HepG2 (cell line): ENCODE data around the gene ELL. TPM values are rescaled to one million over a fixed set of nuclear protein-coding genes. Genes with fewer than 3 reads are reported as not detected.
A peak's percentile ranks its signal among the peaks of the same experiment; 100 is the strongest.

Experiments
- CBFB ChIP-seq: sonication (generic); formaldehyde crosslinking; IDR thresholded peaks from 2 replicates; pipeline ENCODE4 v1.4.0; 2020; ENCODE audit warnings: missing genetic modification reagents
- CEBPB ChIP-seq: IDR thresholded peaks from 2 replicates; pipeline ENCODE4 v1.6.1; 2011; ENCODE audit warnings: low read depth, low read length, improper control_type of control experiment, borderline replicate concordance
- KLF11 ChIP-seq: IDR thresholded peaks from 2 replicates; pipeline ENCODE4 v1.6.1; 2016; ENCODE audit warnings: missing compliant biosample characterization
- MEIS1 ChIP-seq: sonication (generic); formaldehyde crosslinking; IDR thresholded peaks from 2 replicates; pipeline ENCODE4 v1.9.0; 2021; ENCODE audit warnings: mild to moderate bottlenecking, missing genetic modification reagents, moderate library complexity, borderline replicate concordance
- NR1H2 ChIP-seq: sonication (generic); formaldehyde crosslinking; IDR thresholded peaks from 2 replicates; pipeline ENCODE4 v1.8.1; 2022; ENCODE audit warnings: low read depth, missing genetic modification reagents, borderline replicate concordance
- PITX1 ChIP-seq: sonication (generic); formaldehyde crosslinking; IDR thresholded peaks from 2 replicates; pipeline ENCODE4 v1.5.1; 2020; ENCODE audit warnings: mild to moderate bottlenecking, missing genetic modification reagents
- RXRB ChIP-seq: IDR thresholded peaks from 2 replicates; pipeline ENCODE4 v1.6.1; 2016; ENCODE audit warnings: borderline replicate concordance, missing genetic modification reagents, missing compliant biosample characterization
- SPEN ChIP-seq: sonication (generic); formaldehyde crosslinking; IDR thresholded peaks from 2 replicates; pipeline ENCODE4 v1.5.1; 2020; ENCODE audit warnings: low read depth, mild to moderate bottlenecking, missing genetic modification reagents
- SSRP1 ChIP-seq: IDR thresholded peaks from 2 replicates; pipeline ENCODE4 v1.6.1; 2016; ENCODE audit warnings: control low read depth
- ZBTB38 ChIP-seq: sonication (generic); formaldehyde crosslinking; IDR thresholded peaks from 2 replicates; pipeline ENCODE4 v1.5.1; 2020; ENCODE audit warnings: mild to moderate bottlenecking, missing genetic modification reagents
- ZFP1 ChIP-seq: IDR thresholded peaks from 2 replicates; pipeline ENCODE4 v1.6.1; 2016
- ZNF337 ChIP-seq: sonication (generic); formaldehyde crosslinking; IDR thresholded peaks from 2 replicates; pipeline ENCODE4 v1.5.1; 2020; ENCODE audit warnings: missing genetic modification reagents, low read depth, mild to moderate bottlenecking, borderline replicate concordance
- ZNF850 ChIP-seq: sonication (generic); formaldehyde crosslinking; conservative IDR thresholded peaks from 2 replicates; pipeline ENCODE4 v1.9.0; 2021; ENCODE audit warnings: mild to moderate bottlenecking, missing genetic modification reagents
- polyA plus RNA-seq, 8 experiments: library from polyadenylated mRNA; depleted of rRNA in 3 of 8; stranded (reverse) in 7 of 8; unstranded in 1 of 8; fragments of >200 nt; fragmentation: Illumina TruSeq in 4 of 8; extraction: Trizol in 4 of 8; gene quantifications; 2 replicates each; pipeline versions ENCODE4 v1.2.1 to v1.2.3, GENCODE V29; 2011 to 2016; ENCODE audit warnings: low read depth in 4 of 8, missing spikeins in 1 of 8, mixed read lengths in 1 of 8; ENCODE audit not compliant: insufficient read depth in 1 of 8
- total RNA-seq, 5 experiments: library from RNA; depleted of rRNA; stranded (reverse); fragments of >200 nt; fragmentation: Illumina TruSeq; extraction: Trizol; gene quantifications; 2 replicates each; pipeline ENCODE4 v1.2.3, GENCODE V29; 2016; ENCODE audit warnings: low read depth in 1 of 5
- TF ChIP-seq, protein P1 (sequence below), 2 experiments: sonication (generic) in 1 of 2; formaldehyde crosslinking in 1 of 2; IDR thresholded peaks; 2 replicates each; pipeline versions ENCODE4 v1.5.1 to v1.6.1; 2011 to 2020; ENCODE audit warnings: borderline replicate concordance in 1 of 2, low read depth in 1 of 2, low read length in 1 of 2, mild to moderate bottlenecking in 1 of 2, missing genetic modification reagents in 1 of 2, moderate library complexity in 1 of 2
- TF ChIP-seq, protein P2 (sequence below): sonication (generic); formaldehyde crosslinking; IDR thresholded peaks from 2 replicates; pipeline ENCODE4 v1.9.0; 2021; ENCODE audit warnings: missing genetic modification reagents, borderline replicate concordance
- TF ChIP-seq, protein P3 (sequence below): sonication (generic); formaldehyde crosslinking; conservative IDR thresholded peaks from 2 replicates; pipeline ENCODE4 v1.4.0; 2020; ENCODE audit warnings: missing genetic modification reagents
- TF ChIP-seq, protein P4 (sequence below): sonication (generic); formaldehyde crosslinking; IDR thresholded peaks from 2 replicates; pipeline ENCODE4 v1.8.0; 2022; ENCODE audit warnings: missing genetic modification reagents, mild to moderate bottlenecking, moderate library complexity, borderline replicate concordance
- TF ChIP-seq, protein P5 (sequence below): IDR thresholded peaks from 2 replicates; pipeline ENCODE4 v1.6.1; 2016

Gene ELL
- total and polyA plus RNA-seq, 2 of the 13 experiments (the other 11 are each of a cell fraction or from before 2014, with no cell fraction given), result 3.7 to 5.4 TPM

DNA sequence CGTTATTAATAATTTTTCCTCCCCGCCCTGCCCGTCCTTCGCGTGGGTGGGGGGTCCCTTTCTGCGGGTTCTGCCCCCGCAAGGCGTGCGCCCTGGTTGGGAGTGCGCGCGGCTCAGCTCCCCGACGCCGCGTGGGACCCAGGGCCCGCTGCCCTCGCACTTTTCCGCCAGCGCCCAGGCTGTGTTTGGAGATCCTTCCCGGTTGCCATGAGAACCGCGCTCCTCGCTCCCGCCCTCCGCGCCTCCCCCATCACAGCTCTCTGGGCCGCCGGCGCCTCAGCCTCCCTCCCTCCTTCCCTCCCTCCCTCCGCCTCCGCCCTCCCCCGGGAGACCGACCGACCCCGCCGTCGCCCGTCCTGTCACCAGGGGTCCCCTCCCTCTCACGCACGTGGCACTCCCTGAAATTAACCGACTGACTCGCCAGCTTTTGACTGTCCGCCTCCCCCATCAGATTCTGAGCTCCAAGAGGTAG lies 105.1 kb downstream of the ELL start (continued):
- TF ChIP-seq, protein P1, sequence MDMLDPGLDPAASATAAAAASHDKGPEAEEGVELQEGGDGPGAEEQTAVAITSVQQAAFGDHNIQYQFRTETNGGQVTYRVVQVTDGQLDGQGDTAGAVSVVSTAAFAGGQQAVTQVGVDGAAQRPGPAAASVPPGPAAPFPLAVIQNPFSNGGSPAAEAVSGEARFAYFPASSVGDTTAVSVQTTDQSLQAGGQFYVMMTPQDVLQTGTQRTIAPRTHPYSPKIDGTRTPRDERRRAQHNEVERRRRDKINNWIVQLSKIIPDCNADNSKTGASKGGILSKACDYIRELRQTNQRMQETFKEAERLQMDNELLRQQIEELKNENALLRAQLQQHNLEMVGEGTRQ (IDR thresholded peaks at IDR 0.05; ENCODE audit: low read depth, low read length), result no peak
- TF ChIP-seq, protein P1 (CRISPR knock-in tag; IDR thresholded peaks at IDR 0.05; ENCODE audit: borderline replicate concordance), result no peak; the same call in 1 of the 2 replicates
- no peak for TF ChIP-seq ZFP1 (CRISPR knock-in tag)
- TF ChIP-seq ZNF850, result no peak
- no peak for TF ChIP-seq SSRP1 (CRISPR knock-in tag)
- no peak for TF ChIP-seq ZBTB38 (CRISPR knock-in tag)
- no peak for TF ChIP-seq KLF11 (CRISPR knock-in tag)
- TF ChIP-seq ZNF337 (CRISPR knock-in tag), result no peak
- TF ChIP-seq, protein P2, sequence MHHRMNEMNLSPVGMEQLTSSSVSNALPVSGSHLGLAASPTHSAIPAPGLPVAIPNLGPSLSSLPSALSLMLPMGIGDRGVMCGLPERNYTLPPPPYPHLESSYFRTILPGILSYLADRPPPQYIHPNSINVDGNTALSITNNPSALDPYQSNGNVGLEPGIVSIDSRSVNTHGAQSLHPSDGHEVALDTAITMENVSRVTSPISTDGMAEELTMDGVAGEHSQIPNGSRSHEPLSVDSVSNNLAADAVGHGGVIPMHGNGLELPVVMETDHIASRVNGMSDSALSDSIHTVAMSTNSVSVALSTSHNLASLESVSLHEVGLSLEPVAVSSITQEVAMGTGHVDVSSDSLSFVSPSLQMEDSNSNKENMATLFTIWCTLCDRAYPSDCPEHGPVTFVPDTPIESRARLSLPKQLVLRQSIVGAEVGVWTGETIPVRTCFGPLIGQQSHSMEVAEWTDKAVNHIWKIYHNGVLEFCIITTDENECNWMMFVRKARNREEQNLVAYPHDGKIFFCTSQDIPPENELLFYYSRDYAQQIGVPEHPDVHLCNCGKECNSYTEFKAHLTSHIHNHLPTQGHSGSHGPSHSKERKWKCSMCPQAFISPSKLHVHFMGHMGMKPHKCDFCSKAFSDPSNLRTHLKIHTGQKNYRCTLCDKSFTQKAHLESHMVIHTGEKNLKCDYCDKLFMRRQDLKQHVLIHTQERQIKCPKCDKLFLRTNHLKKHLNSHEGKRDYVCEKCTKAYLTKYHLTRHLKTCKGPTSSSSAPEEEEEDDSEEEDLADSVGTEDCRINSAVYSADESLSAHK (CRISPR knock-in tag), result no peak
- TF ChIP-seq PITX1 (CRISPR knock-in tag), result no peak
- TF ChIP-seq, protein P3, sequence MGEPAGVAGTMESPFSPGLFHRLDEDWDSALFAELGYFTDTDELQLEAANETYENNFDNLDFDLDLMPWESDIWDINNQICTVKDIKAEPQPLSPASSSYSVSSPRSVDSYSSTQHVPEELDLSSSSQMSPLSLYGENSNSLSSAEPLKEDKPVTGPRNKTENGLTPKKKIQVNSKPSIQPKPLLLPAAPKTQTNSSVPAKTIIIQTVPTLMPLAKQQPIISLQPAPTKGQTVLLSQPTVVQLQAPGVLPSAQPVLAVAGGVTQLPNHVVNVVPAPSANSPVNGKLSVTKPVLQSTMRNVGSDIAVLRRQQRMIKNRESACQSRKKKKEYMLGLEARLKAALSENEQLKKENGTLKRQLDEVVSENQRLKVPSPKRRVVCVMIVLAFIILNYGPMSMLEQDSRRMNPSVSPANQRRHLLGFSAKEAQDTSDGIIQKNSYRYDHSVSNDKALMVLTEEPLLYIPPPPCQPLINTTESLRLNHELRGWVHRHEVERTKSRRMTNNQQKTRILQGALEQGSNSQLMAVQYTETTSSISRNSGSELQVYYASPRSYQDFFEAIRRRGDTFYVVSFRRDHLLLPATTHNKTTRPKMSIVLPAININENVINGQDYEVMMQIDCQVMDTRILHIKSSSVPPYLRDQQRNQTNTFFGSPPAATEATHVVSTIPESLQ, result no peak
- TF ChIP-seq CBFB (CRISPR knock-in tag), result no peak
- TF ChIP-seq NR1H2, result no peak
- TF ChIP-seq, protein P4, sequence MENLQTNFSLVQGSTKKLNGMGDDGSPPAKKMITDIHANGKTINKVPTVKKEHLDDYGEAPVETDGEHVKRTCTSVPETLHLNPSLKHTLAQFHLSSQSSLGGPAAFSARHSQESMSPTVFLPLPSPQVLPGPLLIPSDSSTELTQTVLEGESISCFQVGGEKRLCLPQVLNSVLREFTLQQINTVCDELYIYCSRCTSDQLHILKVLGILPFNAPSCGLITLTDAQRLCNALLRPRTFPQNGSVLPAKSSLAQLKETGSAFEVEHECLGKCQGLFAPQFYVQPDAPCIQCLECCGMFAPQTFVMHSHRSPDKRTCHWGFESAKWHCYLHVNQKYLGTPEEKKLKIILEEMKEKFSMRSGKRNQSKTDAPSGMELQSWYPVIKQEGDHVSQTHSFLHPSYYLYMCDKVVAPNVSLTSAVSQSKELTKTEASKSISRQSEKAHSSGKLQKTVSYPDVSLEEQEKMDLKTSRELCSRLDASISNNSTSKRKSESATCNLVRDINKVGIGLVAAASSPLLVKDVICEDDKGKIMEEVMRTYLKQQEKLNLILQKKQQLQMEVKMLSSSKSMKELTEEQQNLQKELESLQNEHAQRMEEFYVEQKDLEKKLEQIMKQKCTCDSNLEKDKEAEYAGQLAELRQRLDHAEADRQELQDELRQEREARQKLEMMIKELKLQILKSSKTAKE (CRISPR knock-in tag), result 0 out of 2 replicates have a peak, but pooled peaks have one; percentile 32
- TF ChIP-seq RXRB (CRISPR knock-in tag), result no peak
- TF ChIP-seq, protein P5, sequence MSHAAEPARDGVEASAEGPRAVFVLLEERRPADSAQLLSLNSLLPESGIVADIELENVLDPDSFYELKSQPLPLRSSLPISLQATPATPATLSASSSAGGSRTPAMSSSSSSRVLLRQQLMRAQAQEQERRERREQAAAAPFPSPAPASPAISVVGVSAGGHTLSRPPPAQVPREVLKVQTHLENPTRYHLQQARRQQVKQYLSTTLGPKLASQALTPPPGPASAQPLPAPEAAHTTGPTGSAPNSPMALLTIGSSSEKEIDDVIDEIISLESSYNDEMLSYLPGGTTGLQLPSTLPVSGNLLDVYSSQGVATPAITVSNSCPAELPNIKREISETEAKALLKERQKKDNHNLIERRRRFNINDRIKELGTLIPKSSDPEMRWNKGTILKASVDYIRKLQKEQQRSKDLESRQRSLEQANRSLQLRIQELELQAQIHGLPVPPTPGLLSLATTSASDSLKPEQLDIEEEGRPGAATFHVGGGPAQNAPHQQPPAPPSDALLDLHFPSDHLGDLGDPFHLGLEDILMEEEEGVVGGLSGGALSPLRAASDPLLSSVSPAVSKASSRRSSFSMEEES (CRISPR knock-in tag), result no peak
- TF ChIP-seq CEBPB, result no peak
- 0 out of 2 replicates have a peak, but pooled peaks have one; percentile 19 for TF ChIP-seq MEIS1 (CRISPR knock-in tag)
- TF ChIP-seq SPEN (CRISPR knock-in tag), result no peak
